HG02763 (cell line): ENCODE measurements around the gene GLRA1.

Source experiments
- ATAC-seq: cut with Tn5 transposase; IDR thresholded peaks from one replicate; pipeline ENCODE4 v1.9.1; 2021; ENCODE audit warnings: mild to moderate bottlenecking, moderate library complexity; ENCODE audit not compliant: unreplicated experiment

GLRA1 gene

DNA sequence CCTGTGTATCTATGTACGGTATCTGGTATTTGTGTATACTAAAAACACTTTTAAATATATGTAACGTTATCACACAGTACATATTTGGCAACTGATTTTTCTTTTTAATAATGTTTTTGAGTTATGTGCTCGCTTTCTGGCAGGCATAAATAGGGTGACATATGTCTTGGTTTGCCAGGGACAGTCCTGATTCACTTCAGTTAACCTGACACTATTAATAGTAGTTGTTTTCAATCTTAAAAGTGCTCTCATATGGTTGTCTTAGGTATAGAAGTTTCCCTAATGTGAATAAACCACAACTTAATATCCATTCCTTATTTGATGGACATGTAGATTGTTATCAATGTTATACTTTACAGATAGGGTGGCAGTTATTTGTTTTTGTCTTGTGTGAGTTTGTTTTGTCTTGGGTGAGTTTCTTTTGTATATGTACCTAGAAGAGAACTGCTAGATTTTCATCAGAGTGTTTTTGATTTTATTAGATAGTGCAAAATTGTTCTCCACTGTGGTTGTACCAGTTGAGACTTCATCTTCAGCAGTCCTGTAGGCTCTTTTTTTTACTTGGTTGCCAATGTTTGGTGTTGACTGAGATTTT is 145.0 kb downstream of the GLRA1 start:
- ATAC-seq: no peak

DNA sequence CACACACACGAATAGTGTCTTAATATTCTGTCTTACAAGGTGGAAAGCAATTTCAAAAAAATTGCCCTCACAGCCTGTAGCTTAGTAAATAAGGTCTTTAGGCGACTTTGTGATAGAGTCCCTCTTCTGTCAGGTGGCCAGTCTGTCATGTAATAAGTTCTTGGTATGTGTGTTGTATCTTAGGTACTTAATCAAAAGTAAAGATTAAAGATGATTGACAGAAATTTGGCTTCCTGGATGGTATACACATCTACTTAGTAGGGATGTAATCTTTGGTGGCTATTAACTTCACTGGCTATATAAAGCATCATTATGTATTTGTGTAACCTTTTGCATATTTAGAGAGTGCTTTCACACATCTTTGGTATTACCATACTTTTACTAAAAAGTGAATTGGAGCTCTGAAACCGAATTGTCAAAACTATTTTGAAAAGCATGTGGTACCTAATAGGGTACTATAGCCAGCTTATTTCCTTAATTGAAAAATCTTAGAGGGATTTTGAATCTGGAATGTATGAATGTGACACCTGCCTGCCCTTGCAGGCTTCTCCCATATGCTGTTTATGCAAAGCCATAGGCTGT is 149.5 kb downstream of the GLRA1 start:
- ATAC-seq: no peak

DNA sequence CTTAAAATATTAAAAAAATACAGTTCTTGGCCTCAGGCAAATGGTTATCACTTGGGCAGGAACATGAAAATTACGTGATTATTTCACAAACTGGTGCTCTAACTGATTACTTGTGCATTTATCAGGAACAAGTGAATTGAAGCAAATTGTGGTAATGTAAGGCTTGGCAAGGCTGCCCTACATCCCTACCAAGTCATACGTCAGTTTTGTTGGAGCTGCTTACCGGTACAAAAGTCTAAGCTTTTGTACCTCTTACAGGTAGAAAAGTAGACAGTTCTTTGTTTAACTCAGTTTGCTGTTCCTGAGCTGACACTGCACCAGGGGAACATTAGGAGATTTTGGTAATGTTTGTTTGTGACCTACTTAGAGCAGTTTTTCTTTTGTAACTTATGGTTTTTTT is 150.7 kb downstream of the GLRA1 start:
- no peak for ATAC-seq

DNA sequence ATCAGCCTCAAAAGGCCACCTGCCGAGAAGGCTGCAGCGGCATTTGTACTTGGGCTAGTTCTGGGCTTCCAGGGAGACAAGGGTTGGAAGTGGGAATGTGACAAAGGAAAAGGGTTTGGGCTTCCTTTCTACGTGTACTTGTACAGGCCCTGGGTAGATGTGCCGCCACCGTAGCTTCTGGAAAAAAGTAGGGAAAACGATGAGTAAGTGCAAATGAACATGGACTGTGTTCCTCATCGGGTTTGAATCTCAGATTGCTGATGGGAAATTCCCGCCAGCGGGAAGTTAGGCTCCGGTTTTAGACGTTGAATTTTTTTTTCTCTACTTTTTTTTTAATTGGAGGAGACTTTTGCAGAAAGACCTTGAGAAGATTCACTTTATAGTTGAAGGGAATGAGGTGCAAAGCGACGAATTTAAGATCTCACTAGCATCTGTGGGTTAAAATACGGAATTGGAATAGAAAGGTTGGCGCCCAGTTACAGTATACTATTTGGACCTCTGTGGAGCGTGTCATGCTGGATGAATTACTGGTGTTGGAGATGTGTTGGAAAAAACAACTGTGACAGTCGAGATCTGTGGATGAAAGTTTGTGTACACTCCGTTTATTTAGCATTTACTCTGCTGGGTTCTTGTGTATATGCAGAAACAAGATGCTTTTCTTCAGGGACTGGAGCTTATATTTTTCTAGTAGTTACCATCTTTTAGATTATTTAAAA is 151.6 kb downstream of the GLRA1 start:
- ATAC-seq: no peak
